Measurements from ENCODE around the gene ZBTB7A.

- TF ChIP-seq POLR2A (IDR thresholded peaks at IDR 0.05; ENCODE audit: low read length) (no peak), CTCF (IDR thresholded peaks at IDR 0.05) (no peak)
Observed at GRCh38 chr19:4096049-4096892, 29.6 kb upstream of the ZBTB7A start.

Data from A549 (cell line).